Vagina (tissue), 2 donors: ENCODE results near the gene MORF4L2. TPM values are rescaled to one million over a fixed set of nuclear protein-coding genes. Genes with fewer than 3 reads are reported as not detected.
"Not testable (repeated sequence)": the region's sequence is repeated elsewhere in the genome, so short reads cannot be mapped to it uniquely, and the experiment has no call there.

Experiments
- DNase-seq, 2 donors: peaks; one replicate each; pipeline ENCODE4 v3.0.0-alpha.2; 2017; ENCODE audit errors: extremely low spot score in 2 of 2
- H3K27ac ChIP-seq: fragments of 200-600 bp; sonication (generic); one replicate; pipeline ENCODE4 v1.5.1; 2019
- H3K27me3 ChIP-seq: fragments of 200-600 bp; sonication (generic); one replicate; pipeline ENCODE4 v1.5.1; 2019
- H3K36me3 ChIP-seq, 2 donors: fragments of 200-600 bp; sonication (generic); one replicate each; pipeline ENCODE4 v1.5.1; 2017 to 2019
- H3K4me1 ChIP-seq: fragments of 200-600 bp; sonication (generic); one replicate; pipeline ENCODE4 v1.5.1; 2019
- H3K4me3 ChIP-seq, 2 donors: fragments of 200-600 bp; sonication (generic); 1 replicate in 1 of 2; 2 replicates in 1 of 2; pipeline ENCODE4 v1.5.1; 2016 to 2019
- H3K9me3 ChIP-seq: fragments of 200-600 bp; sonication (generic); one replicate; pipeline ENCODE4 v1.5.1; 2019
- POLR2A ChIP-seq, 2 donors: fragments of 450-650 bp; IDR thresholded peaks; one replicate each; pipeline ENCODE4 v1.6.1; 2017; ENCODE audit warnings: antibody characterized with exemption in 2 of 2, mild to moderate bottlenecking in 2 of 2, moderate library complexity in 2 of 2
- POLR2AphosphoS5 ChIP-seq, 2 donors: sonication (generic); formaldehyde crosslinking; IDR thresholded peaks; one replicate each; pipeline ENCODE4 v1.9.0; 2017; ENCODE audit warnings: antibody characterized with exemption in 2 of 2, mild to moderate bottlenecking in 2 of 2, low read depth in 1 of 2; ENCODE audit not compliant: insufficient read depth in 1 of 2
- intact Hi-C: fragments of 100-400 bp; cut with DNase I; formaldehyde crosslinking; loops from one replicate; pipeline ENCODE4 v1.15.1; 2023
- total RNA-seq: library from RNA; depleted of rRNA; stranded (reverse); fragments of >200 nt; gene quantifications from one replicate; pipeline ENCODE4 v1.2.3, GENCODE V29; 2016
- TF ChIP-seq, protein P1 (sequence below), 3 experiments: fragments of 450-650 bp in 2 of 3; fragments of 200-600 bp in 1 of 3; sonication (generic) in 1 of 3; IDR thresholded peaks; one replicate each; pipeline ENCODE4 v1.5.1; 2017 to 2019; ENCODE audit warnings: antibody characterized with exemption in 3 of 3, mild to moderate bottlenecking in 2 of 3, moderate library complexity in 2 of 3

The MORF4L2 gene
- total RNA-seq, 1 donor from 2014 or later, result 170 TPM

GRCh38 chrX:103640401-103641155 is 45.9 kb downstream of the MORF4L2 start:
- H3K9me3 ChIP-seq, result no peaks in the 10 kb centered on the region
- TF ChIP-seq, protein P1, sequence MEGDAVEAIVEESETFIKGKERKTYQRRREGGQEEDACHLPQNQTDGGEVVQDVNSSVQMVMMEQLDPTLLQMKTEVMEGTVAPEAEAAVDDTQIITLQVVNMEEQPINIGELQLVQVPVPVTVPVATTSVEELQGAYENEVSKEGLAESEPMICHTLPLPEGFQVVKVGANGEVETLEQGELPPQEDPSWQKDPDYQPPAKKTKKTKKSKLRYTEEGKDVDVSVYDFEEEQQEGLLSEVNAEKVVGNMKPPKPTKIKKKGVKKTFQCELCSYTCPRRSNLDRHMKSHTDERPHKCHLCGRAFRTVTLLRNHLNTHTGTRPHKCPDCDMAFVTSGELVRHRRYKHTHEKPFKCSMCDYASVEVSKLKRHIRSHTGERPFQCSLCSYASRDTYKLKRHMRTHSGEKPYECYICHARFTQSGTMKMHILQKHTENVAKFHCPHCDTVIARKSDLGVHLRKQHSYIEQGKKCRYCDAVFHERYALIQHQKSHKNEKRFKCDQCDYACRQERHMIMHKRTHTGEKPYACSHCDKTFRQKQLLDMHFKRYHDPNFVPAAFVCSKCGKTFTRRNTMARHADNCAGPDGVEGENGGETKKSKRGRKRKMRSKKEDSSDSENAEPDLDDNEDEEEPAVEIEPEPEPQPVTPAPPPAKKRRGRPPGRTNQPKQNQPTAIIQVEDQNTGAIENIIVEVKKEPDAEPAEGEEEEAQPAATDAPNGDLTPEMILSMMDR (IDR thresholded peaks at IDR 0.05), result no peak
- TF ChIP-seq POLR2A (IDR thresholded peaks at IDR 0.05), result no peak
- no peak for TF ChIP-seq POLR2AphosphoS5 (IDR thresholded peaks at IDR 0.05; ENCODE audit: insufficient read depth in 1 of 2, low read depth in 1 of 2)
- no peak overlapping the region for H3K4me3 ChIP-seq
- intact Hi-C loops, result no loop called here
- no peaks in the 10 kb centered on the region for H3K36me3 ChIP-seq
- no peak overlapping the region for H3K27ac ChIP-seq
- DNase-seq, result no peak
- no peaks in the 10 kb centered on the region for H3K27me3 ChIP-seq
- no peaks in the 10 kb centered on the region for H3K4me1 ChIP-seq

GRCh38 chrX:103638479-103639346 is 47.8 kb downstream of the MORF4L2 start:
- H3K27me3 ChIP-seq, H3K36me3 ChIP-seq, DNase-seq, H3K9me3 ChIP-seq, H3K4me1 ChIP-seq, intact Hi-C loops, H3K4me3 ChIP-seq, H3K27ac ChIP-seq: not testable (repeated sequence)

- H3K27me3 ChIP-seq, result no peaks in the 10 kb centered on the region
- TF ChIP-seq POLR2AphosphoS5 (IDR thresholded peaks at IDR 0.05; ENCODE audit: insufficient read depth in 1 of 2, low read depth in 1 of 2) (no peak), POLR2A (IDR thresholded peaks at IDR 0.05) (no peak)
- TF ChIP-seq, protein P1 (IDR thresholded peaks at IDR 0.05), result no peak
- intact Hi-C loops, result no loop called here
These were observed 48.7 kb downstream of the MORF4L2 start for GRCh38 chrX:103637604-103638338.

DNA sequence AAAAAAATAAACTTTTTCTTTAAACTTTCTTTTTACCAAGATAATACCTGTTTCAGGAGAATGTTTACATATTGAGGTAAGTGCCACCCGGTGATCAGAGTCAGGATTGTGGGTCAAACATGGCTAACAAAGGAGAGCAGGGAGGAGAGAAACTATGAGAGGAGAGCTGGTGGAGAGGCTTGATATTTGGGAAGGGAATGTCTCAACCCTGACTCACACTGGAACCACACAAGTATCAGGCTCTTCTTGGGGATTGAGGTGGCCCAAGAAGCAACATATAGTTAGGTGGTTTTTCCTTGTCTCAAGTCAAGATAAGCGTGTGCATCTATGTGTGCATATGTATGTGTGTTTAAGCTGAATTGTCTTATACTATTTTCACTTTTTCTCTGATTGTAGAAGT is 51.1 kb downstream of the MORF4L2 start:
- H3K36me3 ChIP-seq, result no peaks in the 10 kb centered on the region
- TF ChIP-seq POLR2A (IDR thresholded peaks at IDR 0.05), result no peak
- H3K27ac ChIP-seq, result no peak overlapping the region
- no peak for DNase-seq
- H3K4me1 ChIP-seq, result no peaks in the 10 kb centered on the region
- no peak overlapping the region for H3K4me3 ChIP-seq
- H3K27me3 ChIP-seq, result no peaks in the 10 kb centered on the region
- intact Hi-C loops, result no loop called here
- H3K9me3 ChIP-seq, result no peaks in the 10 kb centered on the region

More at GRCh38 chrX:103637604-103638338, 48.7 kb downstream of the MORF4L2 start:
- no peak for DNase-seq
- no peaks in the 10 kb centered on the region for H3K4me1 ChIP-seq
- H3K36me3 ChIP-seq, result no peaks in the 10 kb centered on the region
- H3K9me3 ChIP-seq, result no peaks in the 10 kb centered on the region
- no peak overlapping the region for H3K4me3 ChIP-seq
- H3K27ac ChIP-seq, result no peak overlapping the region

DNA sequence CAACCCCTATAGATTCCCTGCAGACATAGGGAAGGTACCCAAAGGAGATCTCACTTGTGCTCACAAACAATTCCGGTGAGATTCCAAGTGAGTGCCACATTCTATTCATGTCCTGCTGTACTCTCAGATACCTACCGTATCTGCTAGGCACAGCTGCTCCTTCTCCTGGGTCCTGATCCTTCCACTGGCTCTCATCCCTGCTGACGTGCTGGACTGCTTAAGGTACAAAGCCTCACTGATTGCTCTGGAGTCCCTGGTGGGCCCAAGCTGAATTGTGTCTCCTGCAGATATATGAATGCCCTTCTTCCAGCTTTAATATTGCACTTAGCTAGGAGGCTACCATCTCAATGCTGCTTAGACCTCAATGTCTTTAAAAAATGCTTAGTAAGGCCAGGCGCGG is 55.4 kb downstream of the MORF4L2 start:
- intact Hi-C loops, result no loop called here
- Histone ChIP-seq H3K4me3 (peak overlapping the region in 1 of 2 donors; percentile 25), H3K27ac (peak overlapping the region; percentile 98)

More for the DNA sequence above, 55.4 kb downstream of the MORF4L2 start:
- no peak for DNase-seq
- Histone ChIP-seq H3K36me3 (no peaks in the 10 kb centered on the region), H3K9me3 (no peaks in the 10 kb centered on the region), H3K4me1 (peaks cover 8% of the 10 kb centered on the region), H3K27me3 (no peaks in the 10 kb centered on the region)
- TF ChIP-seq, protein P1 (IDR thresholded peaks at IDR 0.05), result no peak
- no peak for TF ChIP-seq POLR2AphosphoS5 (IDR thresholded peaks at IDR 0.05; ENCODE audit: insufficient read depth in 1 of 2, low read depth in 1 of 2)
- no peak for TF ChIP-seq POLR2A (IDR thresholded peaks at IDR 0.05)
